Psoas muscle (tissue), 8 donors: ENCODE data around the gene THAP12. TPM values are rescaled to one million over a fixed set of nuclear protein-coding genes. Genes with fewer than 3 reads are reported as not detected.
"Not testable (repeated sequence)": the region's sequence is repeated elsewhere in the genome, so short reads cannot be mapped to it uniquely, and the experiment has no call there.

Source experiments
- ATAC-seq, 4 donors: fragments of 200-7000 bp; cut with Tn5 transposase; one replicate each; pipeline ENCODE4 v1.9.1; 2020; ENCODE audit warnings: moderate library complexity in 3 of 4, mild to moderate bottlenecking in 2 of 4
- DNase-seq, 2 donors: peaks; one replicate each; pipeline ENCODE4 v3.0.0-alpha.2; 2020
- H3K27ac ChIP-seq: fragments of 200-600 bp; one replicate; pipeline ENCODE4 v1.8.0; 2022
- H3K27me3 ChIP-seq, 3 donors: fragments of 200-600 bp in 1 of 3; one replicate each; pipeline versions ENCODE4 v1.6.1 to v1.8.0; 2013 to 2022; ENCODE audit warnings: low read length in 2 of 3, mild to moderate bottlenecking in 2 of 3, moderate library complexity in 1 of 3; ENCODE audit not compliant: insufficient read depth in 3 of 3
- H3K36me3 ChIP-seq, 2 donors: fragments of 200-600 bp in 1 of 2; one replicate each; pipeline versions ENCODE4 v1.6.1 to v1.8.0; 2013 to 2022; ENCODE audit warnings: low read depth in 1 of 2, mild to moderate bottlenecking in 1 of 2, moderate library complexity in 1 of 2; ENCODE audit not compliant: insufficient read depth in 1 of 2
- H3K4me1 ChIP-seq: fragments of 200-600 bp; one replicate; pipeline ENCODE4 v1.8.0; 2022
- H3K4me3 ChIP-seq: fragments of 200-600 bp; one replicate; pipeline ENCODE4 v1.8.0; 2022; ENCODE audit warnings: mild to moderate bottlenecking
- H3K9me3 ChIP-seq: fragments of 200-600 bp; one replicate; pipeline ENCODE4 v1.8.0; 2022
- WGBS, 3 donors: extraction: QIAGEN DNeasy Blood & Tissue Kit; methylation state at CpG; one replicate each; pipeline versions ENCODE4 v1.1.6 to v1.1.7; 2013; 5-methylcytosine and 5-hydroxymethylcytosine counted together
- intact Hi-C, 2 donors: fragments of 100-400 bp; cut with DNase I; formaldehyde crosslinking; loops; one replicate each; pipeline versions ENCODE4 v1.11.0 to v1.14.2; 2022
- polyA plus RNA-seq, 3 donors: library from polyadenylated mRNA; stranded (reverse); fragments of 200-250 nt; gene quantifications; one replicate each; pipeline ENCODE4 v1.2.3, GENCODE V29; 2013
- total RNA-seq, 4 donors: library from RNA; stranded (reverse); fragmentation: NEBNext Ultra II Directional in 2 of 4; extraction: Animal tissue kit (Norgen Biotek cat#: 25700) in 2 of 4; gene quantifications; one replicate each; pipeline versions ENCODE4 v1.2.1 to v1.2.4, GENCODE V29; 2021 to 2023
- TF ChIP-seq, protein P1 (sequence below): fragments of 200-600 bp; IDR thresholded peaks from one replicate; pipeline ENCODE4 v1.8.0; 2022; ENCODE audit warnings: antibody characterized with exemption
- donor health status: healthy with polysubstance abuse.
- donor health status: DM: no; HTN: no; CAD: no; lungs with moderate emphysema.
- donor health status: Bipolar disorder and iron deficiency.
- donor health status: healthy.
- donor health status: DM: yes; HTN: yes; CAD: no.
- donor health status: DM: no; HTN: no; CAD: no.
- donor health status: DM: no; HTN: no; CAD: no.
- donor health status: DM: yes; HTN: yes; CAD: no.

THAP12 gene
- total and polyA plus RNA-seq, 7 donors, result 15.6 to 38.1 (median 34.2) TPM

DNA sequence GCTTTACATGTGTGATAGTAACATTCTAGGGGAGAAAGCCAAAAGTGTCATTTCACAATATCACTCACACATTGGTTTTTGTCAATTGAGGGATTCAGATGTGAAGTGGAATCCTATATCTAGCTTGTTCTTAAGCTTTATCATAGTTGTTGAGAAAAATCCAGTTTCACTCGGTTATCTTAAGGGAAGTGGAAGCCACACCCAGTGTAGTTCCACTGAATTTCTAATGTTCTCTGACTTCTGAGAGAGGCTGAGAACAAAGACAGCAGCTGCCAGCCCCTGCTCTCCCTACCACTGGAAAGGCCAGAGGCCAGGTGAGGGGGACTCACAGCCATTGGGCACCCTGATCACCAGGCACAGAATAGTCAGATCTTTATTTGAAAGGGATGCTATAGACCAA is 53.7 kb downstream of the THAP12 start:
- Histone ChIP-seq H3K27me3 (peaks cover 0 to under 1% (median 0%) of the 10 kb centered on the region in 3 donors), H3K9me3 (no peaks in the 10 kb centered on the region), H3K4me1 (peaks cover 8% of the 10 kb centered on the region), H3K4me3 (no peak overlapping the region), H3K27ac (no peak overlapping the region), H3K36me3 (no peaks in the 10 kb centered on the region)
- ATAC-seq, result peak in 1 of 4 donors; percentile 14
- intact Hi-C loops, result no loop called here
- TF ChIP-seq, protein P1, sequence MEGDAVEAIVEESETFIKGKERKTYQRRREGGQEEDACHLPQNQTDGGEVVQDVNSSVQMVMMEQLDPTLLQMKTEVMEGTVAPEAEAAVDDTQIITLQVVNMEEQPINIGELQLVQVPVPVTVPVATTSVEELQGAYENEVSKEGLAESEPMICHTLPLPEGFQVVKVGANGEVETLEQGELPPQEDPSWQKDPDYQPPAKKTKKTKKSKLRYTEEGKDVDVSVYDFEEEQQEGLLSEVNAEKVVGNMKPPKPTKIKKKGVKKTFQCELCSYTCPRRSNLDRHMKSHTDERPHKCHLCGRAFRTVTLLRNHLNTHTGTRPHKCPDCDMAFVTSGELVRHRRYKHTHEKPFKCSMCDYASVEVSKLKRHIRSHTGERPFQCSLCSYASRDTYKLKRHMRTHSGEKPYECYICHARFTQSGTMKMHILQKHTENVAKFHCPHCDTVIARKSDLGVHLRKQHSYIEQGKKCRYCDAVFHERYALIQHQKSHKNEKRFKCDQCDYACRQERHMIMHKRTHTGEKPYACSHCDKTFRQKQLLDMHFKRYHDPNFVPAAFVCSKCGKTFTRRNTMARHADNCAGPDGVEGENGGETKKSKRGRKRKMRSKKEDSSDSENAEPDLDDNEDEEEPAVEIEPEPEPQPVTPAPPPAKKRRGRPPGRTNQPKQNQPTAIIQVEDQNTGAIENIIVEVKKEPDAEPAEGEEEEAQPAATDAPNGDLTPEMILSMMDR, result no peak
- WGBS, 3 donors, result 40 to 51% (median 50%) methylated on average over 1 of the region's 1 CpG
- no peak for DNase-seq

DNA sequence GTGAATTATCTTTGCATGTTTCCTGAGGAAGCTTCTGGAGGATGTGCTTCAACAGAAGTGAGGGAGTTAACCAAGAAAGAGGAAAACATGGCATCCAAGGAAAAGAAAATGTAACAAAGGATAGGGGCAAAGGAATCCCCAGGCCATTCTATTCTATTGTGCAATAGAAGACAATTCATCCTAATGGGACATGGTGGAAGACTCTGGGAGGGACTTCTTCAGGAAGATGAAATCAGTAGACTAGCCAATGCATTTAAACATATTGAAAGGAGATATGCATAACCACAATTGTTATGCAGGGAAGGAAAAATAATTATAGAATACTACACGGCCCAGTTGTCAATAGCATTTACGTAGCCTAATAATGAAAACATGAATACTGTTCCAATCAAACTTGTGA is 55.7 kb downstream of the THAP12 start:
- H3K27ac ChIP-seq, result no peak overlapping the region
- H3K36me3 ChIP-seq, result no peaks in the 10 kb centered on the region
- H3K4me3 ChIP-seq, result no peak overlapping the region
- no peaks in the 10 kb centered on the region for H3K9me3 ChIP-seq
- peaks cover 0 to 9% (median 0%) of the 10 kb centered on the region in 3 donors for H3K27me3 ChIP-seq
- TF ChIP-seq, protein P1, result no peak
- DNase-seq (no peak), ATAC-seq (no peak)
- intact Hi-C loops, result loop anchor here in 1 of 2 donors (2.0 kb wide), 1 partner anchor 48 kb away; no protein-coding TSS in a partner anchor
- peaks cover 8% of the 10 kb centered on the region for H3K4me1 ChIP-seq
- 87 to 93% (median 91%) methylated on average over 2 of the region's 2 CpGs for WGBS, 3 donors

DNA sequence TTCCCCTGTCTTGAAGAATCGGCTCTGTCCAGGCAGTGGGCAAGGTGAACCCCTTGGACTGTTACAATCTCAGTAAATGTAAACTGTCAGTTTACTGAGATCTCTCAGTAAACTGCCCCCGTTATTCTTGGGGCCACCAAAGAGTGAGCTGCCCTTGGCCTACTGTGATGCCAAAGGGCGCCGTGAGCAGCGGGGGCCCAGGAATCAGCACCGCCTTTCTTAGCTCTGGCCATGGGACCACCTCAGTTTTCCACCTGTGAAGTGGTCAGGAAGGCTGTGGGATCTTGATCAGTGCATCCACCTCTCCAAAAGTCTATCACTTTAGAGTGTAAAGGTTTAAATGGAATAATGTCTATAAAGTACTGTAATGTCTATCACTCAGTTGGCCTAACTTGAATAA is 57.1 kb downstream of the THAP12 start:
- DNase-seq (no peak), ATAC-seq (no peak)
- Histone ChIP-seq H3K4me1 (peaks cover 8% of the 10 kb centered on the region), H3K9me3 (no peaks in the 10 kb centered on the region), H3K4me3 (no peak overlapping the region), H3K27me3 (peaks cover 0 to 9% (median 0%) of the 10 kb centered on the region in 3 donors), H3K27ac (no peak overlapping the region), H3K36me3 (no peaks in the 10 kb centered on the region)
- intact Hi-C loops, result loop anchor here in 1 of 2 donors (2.0 kb wide), 1 partner anchor 49 kb away; no protein-coding TSS in a partner anchor
- WGBS, 3 donors, result 93 to 97% (median 95%) methylated on average over 6 of the region's 6 CpGs
- TF ChIP-seq, protein P1, result no peak

DNA sequence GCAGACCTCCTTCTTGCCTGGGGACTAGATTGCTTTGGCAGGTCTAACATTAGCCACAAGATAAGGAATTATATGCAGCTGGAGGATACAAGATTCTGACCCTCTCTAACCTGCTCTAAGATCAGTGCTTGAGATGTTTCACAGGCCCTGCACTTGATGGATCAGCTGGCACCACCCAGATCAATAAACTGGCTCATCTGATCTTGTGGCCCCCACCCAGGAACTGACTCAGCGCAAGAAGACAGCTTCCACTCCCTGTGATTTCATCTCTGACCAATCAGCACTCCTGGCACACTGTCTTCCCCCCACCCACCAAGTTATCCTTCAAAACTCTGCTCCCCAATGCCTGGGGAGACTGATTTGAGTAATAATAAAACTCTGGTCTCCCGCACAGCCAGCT is 57.6 kb downstream of the THAP12 start:
- DNase-seq, intact Hi-C loops, H3K27me3 ChIP-seq, H3K4me3 ChIP-seq, H3K27ac ChIP-seq, H3K9me3 ChIP-seq, ATAC-seq, H3K4me1 ChIP-seq, H3K36me3 ChIP-seq: not testable (repeated sequence)
- 89 to 98% (median 95%) methylated on average over 2 of the region's 2 CpGs for WGBS, 3 donors

DNA sequence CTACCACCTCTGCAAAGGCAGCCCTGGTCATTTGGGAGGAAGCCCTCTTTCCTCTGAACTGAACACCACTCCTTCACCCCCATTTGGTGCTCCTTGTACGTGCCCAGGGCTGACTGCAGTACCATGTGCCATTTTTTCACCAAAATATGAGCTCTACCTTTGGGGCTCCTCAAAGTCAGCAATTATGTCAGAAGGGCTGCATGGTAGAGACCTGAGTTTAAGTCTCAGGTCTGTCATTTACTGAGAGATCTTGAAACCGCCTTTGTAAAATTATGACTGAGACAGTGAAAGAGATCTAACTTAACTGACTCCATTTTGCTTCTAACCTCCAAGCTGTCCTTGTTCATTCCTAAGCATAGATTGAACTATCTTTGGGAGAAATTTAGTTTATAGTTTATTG is 58.0 kb downstream of the THAP12 start:
- H3K27me3 ChIP-seq, result peaks cover 0 to 9% (median 0%) of the 10 kb centered on the region in 3 donors
- no peak for ATAC-seq
- no peaks in the 10 kb centered on the region for H3K9me3 ChIP-seq
- intact Hi-C loops, result no loop called here
- TF ChIP-seq, protein P1, result no peak
- no peak overlapping the region for H3K4me3 ChIP-seq
- 91 to 100% (median 95%) methylated on average over 2 of the region's 2 CpGs for WGBS, 3 donors
- no peak overlapping the region for H3K27ac ChIP-seq
- H3K4me1 ChIP-seq, result peaks cover 8% of the 10 kb centered on the region
- H3K36me3 ChIP-seq, result no peaks in the 10 kb centered on the region
- no peak for DNase-seq
